Neural progenitor cell (in vitro differentiated cells): ENCODE results near the gene CBX1.

Experiments
- CTCF ChIP-seq: fragments of 200-600 bp; sonication (generic); IDR thresholded peaks from 2 replicates; pipeline ENCODE4 v1.5.1; 2017; ENCODE audit warnings: antibody characterized with exemption, mild to moderate bottlenecking
- EZH2 ChIP-seq: fragments of 200-600 bp; sonication (generic); IDR thresholded peaks from 2 replicates; pipeline ENCODE4 v1.6.1; 2017; ENCODE audit warnings: antibody characterized with exemption, mild to moderate bottlenecking, moderate library complexity

DNA sequence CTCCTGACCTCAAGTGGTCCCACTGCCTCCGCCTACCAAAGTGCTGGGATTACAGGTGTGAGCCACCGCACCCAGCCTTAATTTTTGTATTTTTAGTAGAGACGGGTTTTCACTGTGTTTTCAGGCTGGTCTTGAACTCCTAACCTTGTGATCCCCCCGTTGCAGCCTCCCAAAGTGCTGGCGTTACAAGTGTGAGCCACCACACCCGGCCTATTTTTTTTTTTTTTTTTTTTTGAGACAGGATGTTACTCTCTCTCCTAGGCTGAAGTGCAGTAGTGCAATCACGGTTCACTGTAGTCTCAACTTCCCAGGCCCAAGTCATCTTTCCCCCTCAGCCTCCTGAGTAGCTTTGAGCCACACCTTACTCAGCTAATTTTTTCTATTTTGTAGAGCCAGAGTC is 3.2 kb upstream of the CBX1 start:
- no peak for TF ChIP-seq CTCF
- no peak for TF ChIP-seq EZH2
